ENCODE results near the gene ATXN7L3B.

The ATXN7L3B gene

DNA sequence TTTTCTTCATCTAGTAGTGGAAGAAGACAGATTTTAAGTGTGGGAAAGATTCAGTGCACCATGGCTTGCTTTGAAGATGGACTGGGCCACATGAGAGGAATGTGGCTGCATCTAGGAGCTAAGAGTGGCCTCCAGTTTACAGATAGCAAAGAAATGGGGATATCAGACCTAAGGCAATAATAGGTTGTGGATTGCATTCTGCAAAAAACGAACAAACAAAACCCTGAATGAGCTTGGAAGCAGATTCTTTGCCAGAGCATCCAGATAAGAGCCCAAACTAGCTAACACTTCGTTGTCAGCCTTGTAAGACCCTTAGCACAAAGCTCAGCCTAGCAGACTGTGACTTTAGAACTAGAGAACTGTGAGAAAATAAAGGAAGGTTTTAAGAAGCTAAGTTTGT lies 9.6 kb downstream of the ATXN7L3B start:
- ChIA-PET CTCF (no interaction called here), POLR2A (no interaction called here)
- no peak for DNase-seq (ENCODE audit: extremely low spot score)
- TF ChIP-seq TARDBP (IDR thresholded peaks at IDR 0.05) (no peak), ZNF384 (IDR thresholded peaks at IDR 0.05) (no peak), SUZ12 (IDR thresholded peaks at IDR 0.05) (no peak), ARNT (IDR thresholded peaks at IDR 0.05) (no peak), FOXA1 (IDR thresholded peaks at IDR 0.05) (no peak), BHLHE40 (IDR thresholded peaks at IDR 0.05; ENCODE audit: borderline replicate concordance) (no peak), NFRKB (IDR thresholded peaks at IDR 0.05) (no peak), SP1 (IDR thresholded peaks at IDR 0.05) (no peak), LEF1 (IDR thresholded peaks at IDR 0.05; ENCODE audit: borderline replicate concordance) (no peak), FOXM1 (IDR thresholded peaks at IDR 0.05; ENCODE audit: borderline replicate concordance) (no peak), CTBP1 (IDR thresholded peaks at IDR 0.05; ENCODE audit: borderline replicate concordance) (no peak), FOXK2 (IDR thresholded peaks at IDR 0.05) (no peak), ELF4 (IDR thresholded peaks at IDR 0.05) (no peak), L3MBTL2 (conservative IDR thresholded peaks at IDR 0.05) (no peak), HDGF (IDR thresholded peaks at IDR 0.05; ENCODE audit: borderline replicate concordance) (no peak)
- TF ChIP-seq, protein P1, sequence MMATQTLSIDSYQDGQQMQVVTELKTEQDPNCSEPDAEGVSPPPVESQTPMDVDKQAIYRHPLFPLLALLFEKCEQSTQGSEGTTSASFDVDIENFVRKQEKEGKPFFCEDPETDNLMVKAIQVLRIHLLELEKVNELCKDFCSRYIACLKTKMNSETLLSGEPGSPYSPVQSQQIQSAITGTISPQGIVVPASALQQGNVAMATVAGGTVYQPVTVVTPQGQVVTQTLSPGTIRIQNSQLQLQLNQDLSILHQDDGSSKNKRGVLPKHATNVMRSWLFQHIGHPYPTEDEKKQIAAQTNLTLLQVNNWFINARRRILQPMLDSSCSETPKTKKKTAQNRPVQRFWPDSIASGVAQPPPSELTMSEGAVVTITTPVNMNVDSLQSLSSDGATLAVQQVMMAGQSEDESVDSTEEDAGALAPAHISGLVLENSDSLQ (IDR thresholded peaks at IDR 0.05), result no peak

DNA sequence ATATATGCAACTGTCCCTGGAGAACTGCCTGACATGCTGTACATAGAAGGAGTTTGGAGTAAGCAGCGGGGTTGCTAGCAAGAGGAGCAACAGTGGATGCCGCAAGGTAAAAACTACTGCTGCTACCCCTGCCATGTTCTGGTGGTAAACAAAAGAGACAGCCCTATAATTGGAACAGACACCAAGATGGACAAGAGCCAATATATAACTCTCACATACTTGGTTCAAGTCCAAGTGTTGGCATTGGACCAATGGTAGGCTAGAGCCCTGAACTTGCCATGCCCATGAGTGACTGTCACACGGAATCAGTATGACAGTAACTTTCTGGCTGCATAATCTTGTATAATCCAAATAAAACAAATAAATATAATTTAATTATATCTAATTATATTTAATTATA lies 13.7 kb downstream of the ATXN7L3B start:
- POLR2A ChIA-PET, result interaction anchor here (1.0 kb wide), 1 partner anchor 13 kb away, joined by 3 read pairs; no protein-coding TSS in a partner anchor
- CTCF ChIA-PET, result no interaction called here

DNA sequence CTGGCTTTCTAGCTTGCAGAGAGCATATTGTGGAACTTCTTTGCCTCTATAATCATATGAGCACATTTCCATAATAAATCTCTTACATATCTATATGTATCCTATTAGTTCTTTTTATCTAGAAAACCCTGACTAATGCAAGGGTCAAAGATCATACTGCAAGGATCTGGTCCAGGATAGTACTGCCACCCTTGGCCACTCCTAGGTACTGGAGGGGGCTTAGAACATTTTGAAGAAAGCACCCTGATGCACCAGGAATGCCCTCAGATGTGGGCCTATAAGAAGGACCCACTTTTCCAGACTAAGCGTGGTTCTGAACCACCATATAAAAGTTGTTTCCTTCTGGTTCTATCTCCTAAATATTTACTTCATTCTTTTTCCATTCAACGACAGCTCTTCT lies 14.6 kb downstream of the ATXN7L3B start:
- DNase-seq (ENCODE audit: extremely low spot score), result peak; percentile 10
- TF ChIP-seq CTBP1 (IDR thresholded peaks at IDR 0.05; ENCODE audit: borderline replicate concordance) (no peak), NFRKB (IDR thresholded peaks at IDR 0.05) (no peak), BHLHE40 (IDR thresholded peaks at IDR 0.05; ENCODE audit: borderline replicate concordance) (no peak), FOXA1 (IDR thresholded peaks at IDR 0.05) (no peak), FOXM1 (IDR thresholded peaks at IDR 0.05; ENCODE audit: borderline replicate concordance) (no peak), FOXK2 (IDR thresholded peaks at IDR 0.05) (no peak), SP1 (IDR thresholded peaks at IDR 0.05) (no peak), ARNT (IDR thresholded peaks at IDR 0.05) (no peak), ZNF384 (IDR thresholded peaks at IDR 0.05) (no peak)
- TF ChIP-seq, protein P1 (IDR thresholded peaks at IDR 0.05), result no peak
- ChIA-PET CTCF (no interaction called here), POLR2A (interaction anchor here (1.0 kb wide), 1 partner anchor 14 kb away, joined by 3 read pairs; no protein-coding TSS in a partner anchor)

More for the DNA sequence above, 13.7 kb downstream of the ATXN7L3B start:
- TF ChIP-seq FOXK2 (IDR thresholded peaks at IDR 0.05) (no peak), L3MBTL2 (conservative IDR thresholded peaks at IDR 0.05) (no peak)
- no peak for DNase-seq (ENCODE audit: extremely low spot score)

DNA sequence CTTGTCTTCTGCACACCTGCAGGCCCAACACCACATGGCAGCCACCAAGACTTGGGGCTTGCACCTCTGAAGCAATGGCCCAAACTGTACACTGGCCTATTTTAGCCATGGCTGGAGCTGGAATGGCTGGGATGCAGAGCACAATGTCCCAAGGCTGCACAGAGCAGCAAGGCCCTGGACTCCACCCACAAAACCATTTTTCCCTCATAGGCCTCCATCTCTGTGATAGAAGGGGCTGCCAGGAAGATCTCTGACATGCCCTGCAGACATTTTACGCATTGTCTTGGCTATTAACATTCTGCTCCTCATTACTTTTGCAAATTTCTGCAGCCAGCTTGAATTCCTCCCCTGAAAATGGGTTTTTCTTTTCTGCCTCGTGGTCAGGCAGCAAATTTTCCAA lies 22.1 kb downstream of the ATXN7L3B start:
- CTCF ChIA-PET, result no interaction called here
- TF ChIP-seq L3MBTL2 (conservative IDR thresholded peaks at IDR 0.05) (no peak), SP1 (IDR thresholded peaks at IDR 0.05) (no peak), FOXA1 (IDR thresholded peaks at IDR 0.05) (no peak), ARNT (IDR thresholded peaks at IDR 0.05) (no peak), CTBP1 (IDR thresholded peaks at IDR 0.05; ENCODE audit: borderline replicate concordance) (no peak), NFRKB (IDR thresholded peaks at IDR 0.05) (no peak), FOXK2 (IDR thresholded peaks at IDR 0.05) (no peak), ZNF384 (IDR thresholded peaks at IDR 0.05) (no peak), LEF1 (IDR thresholded peaks at IDR 0.05; ENCODE audit: borderline replicate concordance) (no peak), HDGF (IDR thresholded peaks at IDR 0.05; ENCODE audit: borderline replicate concordance) (no peak), BHLHE40 (IDR thresholded peaks at IDR 0.05; ENCODE audit: borderline replicate concordance) (no peak), SUZ12 (IDR thresholded peaks at IDR 0.05) (no peak), TARDBP (IDR thresholded peaks at IDR 0.05) (no peak), ELF4 (IDR thresholded peaks at IDR 0.05) (no peak), FOXM1 (IDR thresholded peaks at IDR 0.05; ENCODE audit: borderline replicate concordance) (no peak)
- TF ChIP-seq, protein P1 (IDR thresholded peaks at IDR 0.05), result no peak
- POLR2A ChIA-PET, result no interaction called here
- DNase-seq (ENCODE audit: extremely low spot score), result no peak

DNA sequence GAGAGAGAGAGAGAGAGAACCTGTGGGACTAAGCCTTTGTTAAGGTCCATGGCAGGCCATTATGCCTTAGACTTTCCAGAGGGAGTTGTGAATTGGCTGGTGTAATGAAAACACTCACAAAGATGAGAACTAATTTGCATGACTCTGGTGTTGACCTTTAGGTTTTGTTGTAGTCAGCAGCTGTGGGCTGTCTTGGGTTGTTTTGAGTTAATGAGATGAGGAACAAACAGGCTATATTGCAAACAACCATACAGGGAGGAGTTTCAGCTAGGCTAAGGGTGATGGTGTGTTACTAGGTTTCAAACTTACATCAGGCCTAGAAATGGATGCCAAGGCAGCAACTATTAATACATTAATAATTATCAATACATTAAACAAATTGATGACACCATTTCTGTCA lies 26.3 kb downstream of the ATXN7L3B start:
- POLR2A ChIA-PET, result no interaction called here
- DNase-seq (ENCODE audit: extremely low spot score), result no peak
- CTCF ChIA-PET, result no interaction called here
- no peak for TF ChIP-seq TARDBP (IDR thresholded peaks at IDR 0.05)
- TF ChIP-seq FOXM1 (IDR thresholded peaks at IDR 0.05; ENCODE audit: borderline replicate concordance), result no peak
- no peak for TF ChIP-seq CTBP1 (IDR thresholded peaks at IDR 0.05; ENCODE audit: borderline replicate concordance)

DNA sequence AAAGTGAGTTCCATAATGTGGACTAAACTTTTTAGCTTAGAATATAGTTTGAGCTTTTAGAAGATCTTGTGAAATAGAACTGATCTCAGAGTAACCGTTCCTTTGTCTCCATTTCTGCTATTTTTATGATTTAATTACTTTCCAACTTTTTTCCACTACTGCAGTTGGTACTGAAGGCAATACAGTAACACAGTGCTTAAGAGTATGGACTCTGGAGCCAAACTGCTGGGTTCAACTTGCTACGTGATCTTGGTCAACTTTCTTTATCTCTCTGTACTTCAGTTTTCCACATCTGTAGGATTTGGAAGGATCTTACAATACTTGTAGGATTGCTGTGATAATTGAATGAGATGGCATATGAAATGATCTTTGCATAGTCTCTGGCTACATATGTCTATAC lies 40.9 kb downstream of the ATXN7L3B start:
- ChIA-PET CTCF (no interaction called here), POLR2A (no interaction called here)
- no peak for DNase-seq (ENCODE audit: extremely low spot score)
- no peak for TF ChIP-seq BHLHE40 (IDR thresholded peaks at IDR 0.05; ENCODE audit: borderline replicate concordance)

DNA sequence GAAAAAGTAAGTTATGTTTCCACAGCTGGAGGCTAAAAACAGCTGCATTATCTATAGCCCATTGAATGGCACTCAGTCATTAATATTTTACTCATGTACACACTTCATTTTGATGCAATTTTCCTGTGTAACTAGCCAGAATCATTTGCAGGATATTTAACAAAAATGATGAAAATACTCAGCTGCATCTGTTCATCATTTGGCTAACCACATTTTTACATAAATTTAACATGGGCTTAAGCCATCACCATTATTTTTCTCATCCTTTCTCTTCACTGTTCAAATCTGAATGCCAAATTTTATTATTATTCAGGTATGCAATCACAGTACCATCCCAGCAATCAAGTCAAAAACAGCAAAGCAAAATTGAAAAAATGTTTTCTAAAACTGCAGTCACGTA lies 41.8 kb downstream of the ATXN7L3B start:
- no peak for DNase-seq (ENCODE audit: extremely low spot score)
- ChIA-PET POLR2A (no interaction called here), CTCF (no interaction called here)
- no peak for TF ChIP-seq ARNT (IDR thresholded peaks at IDR 0.05)
- TF ChIP-seq BHLHE40 (IDR thresholded peaks at IDR 0.05; ENCODE audit: borderline replicate concordance), result no peak
- TF ChIP-seq HDGF (IDR thresholded peaks at IDR 0.05; ENCODE audit: borderline replicate concordance), result no peak
- TF ChIP-seq SUZ12 (IDR thresholded peaks at IDR 0.05), result no peak
- no peak for TF ChIP-seq LEF1 (IDR thresholded peaks at IDR 0.05; ENCODE audit: borderline replicate concordance)
- no peak for TF ChIP-seq SP1 (IDR thresholded peaks at IDR 0.05)
- no peak for TF ChIP-seq ZNF384 (IDR thresholded peaks at IDR 0.05)
- TF ChIP-seq CTBP1 (IDR thresholded peaks at IDR 0.05; ENCODE audit: borderline replicate concordance), result no peak
- TF ChIP-seq FOXA1 (IDR thresholded peaks at IDR 0.05), result no peak
- no peak for TF ChIP-seq ELF4 (IDR thresholded peaks at IDR 0.05)
- no peak for TF ChIP-seq L3MBTL2 (conservative IDR thresholded peaks at IDR 0.05)
- no peak for TF ChIP-seq TARDBP (IDR thresholded peaks at IDR 0.05)
